Liver (tissue), 9 donors: ENCODE data around the gene GPR148. TPM values are rescaled to one million over a fixed set of nuclear protein-coding genes. Genes with fewer than 3 reads are reported as not detected.

Source experiments
- DNase-seq: peaks from one replicate; pipeline ENCODE4 v3.0.0-alpha.2; 2017; ENCODE audit warnings: low spot score
- H3K27ac ChIP-seq, 2 donors: one replicate each; pipeline ENCODE4 v1.7.0; 2013; ENCODE audit warnings: inconsistent platforms in 2 of 2, low read length in 2 of 2, control low read depth in 1 of 2, low read depth in 1 of 2, mild to moderate bottlenecking in 1 of 2
- H3K27me3 ChIP-seq, 4 donors: one replicate each; pipeline versions ENCODE4 v1.6.1 to v1.7.0; 2013; ENCODE audit warnings: low read length in 3 of 4, inconsistent platforms in 1 of 4, mild to moderate bottlenecking in 1 of 4, moderate library complexity in 1 of 4; ENCODE audit not compliant: control insufficient read depth in 4 of 4, insufficient read depth in 4 of 4
- H3K36me3 ChIP-seq, 4 donors: one replicate each; pipeline versions ENCODE4 v1.6.1 to v1.7.0; 2013; ENCODE audit warnings: low read length in 3 of 4, mild to moderate bottlenecking in 3 of 4, low read depth in 1 of 4, moderate library complexity in 1 of 4; ENCODE audit not compliant: control insufficient read depth in 4 of 4, insufficient read depth in 3 of 4
- H3K4me1 ChIP-seq, 4 donors: one replicate each; pipeline versions ENCODE4 v1.6.1 to v1.7.0; 2013; ENCODE audit warnings: low read length in 3 of 4, mild to moderate bottlenecking in 3 of 4, moderate library complexity in 1 of 4; ENCODE audit not compliant: control insufficient read depth in 4 of 4, insufficient read depth in 4 of 4
- H3K4me3 ChIP-seq, 3 donors: one replicate each; pipeline versions ENCODE4 v1.6.1 to v1.7.0; 2013; ENCODE audit warnings: low read length in 3 of 3, control low read depth in 1 of 3, low read depth in 1 of 3, mild to moderate bottlenecking in 1 of 3
- H3K9ac ChIP-seq, 2 donors: one replicate each; pipeline ENCODE4 v1.7.0; 2013; ENCODE audit warnings: low read length in 2 of 2, mild to moderate bottlenecking in 2 of 2, moderate library complexity in 2 of 2, control low read depth in 1 of 2, low read depth in 1 of 2
- H3K9me3 ChIP-seq, 4 donors: one replicate each; pipeline versions ENCODE4 v1.6.1 to v1.7.0; 2013; ENCODE audit warnings: low read length in 3 of 4; ENCODE audit not compliant: control insufficient read depth in 4 of 4
- ATF3 ChIP-seq: IDR thresholded peaks from 2 replicates; pipeline ENCODE4 v1.6.1; 2016; ENCODE audit warnings: antibody characterized with exemption
- EGR1 ChIP-seq, 2 donors: IDR thresholded peaks; 2 replicates each; pipeline ENCODE4 v1.6.1; 2016 to 2018; ENCODE audit warnings: antibody characterized with exemption in 2 of 2, low read depth in 2 of 2
- FOXA1 ChIP-seq: IDR thresholded peaks from 2 replicates; pipeline ENCODE4 v1.6.1; 2016; ENCODE audit warnings: antibody characterized with exemption
- FOXA2 ChIP-seq: IDR thresholded peaks from 2 replicates; pipeline ENCODE4 v1.6.1; 2016; ENCODE audit warnings: antibody characterized with exemption
- GABPA ChIP-seq, 2 donors: IDR thresholded peaks in 1 of 2; conservative IDR thresholded peaks in 1 of 2; 2 replicates each; pipeline ENCODE4 v1.6.1; 2016; ENCODE audit warnings: antibody characterized with exemption in 2 of 2, mild to moderate bottlenecking in 1 of 2, moderate library complexity in 1 of 2
- HNF4G ChIP-seq: IDR thresholded peaks from 2 replicates; pipeline ENCODE4 v1.6.1; 2016; ENCODE audit warnings: antibody characterized with exemption
- NR2F2 ChIP-seq: IDR thresholded peaks from 2 replicates; pipeline ENCODE4 v1.6.1; 2016; ENCODE audit warnings: antibody characterized with exemption
- RAD21 ChIP-seq, 2 donors: IDR thresholded peaks; 2 replicates each; pipeline ENCODE4 v1.6.1; 2016; ENCODE audit warnings: antibody characterized with exemption in 2 of 2, mild to moderate bottlenecking in 2 of 2
- RXRA ChIP-seq, 2 donors: IDR thresholded peaks; 2 replicates each; pipeline ENCODE4 v1.6.1; 2017 to 2018; ENCODE audit warnings: antibody characterized with exemption in 2 of 2, mild to moderate bottlenecking in 1 of 2
- SP1 ChIP-seq: IDR thresholded peaks from 2 replicates; pipeline ENCODE4 v1.6.1; 2018; ENCODE audit warnings: antibody characterized with exemption, mild to moderate bottlenecking
- WGBS: extraction: QIAGEN DNeasy Blood & Tissue Kit; methylation state at CpG from one replicate; pipeline ENCODE4 v1.1.7; 2013; 5-methylcytosine and 5-hydroxymethylcytosine counted together
- polyA plus RNA-seq, 2 donors: library from polyadenylated mRNA; stranded (reverse) in 1 of 2; unstranded in 1 of 2; fragments of 200-250 nt in 1 of 2; fragments of >200 nt in 1 of 2; fragmentation: Nextera tagmentation in 1 of 2; extraction: Ambion mirVana in 1 of 2; gene quantifications; one replicate each; pipeline versions ENCODE4 v1.2.1 to v1.2.3, GENCODE V29; 2013 to 2015
- total RNA-seq, 2 donors: library from RNA; depleted of rRNA; stranded (reverse); fragments of >200 nt; gene quantifications; one replicate each; pipeline ENCODE4 v1.2.3, GENCODE V29; 2014
- TF ChIP-seq, protein P1 (sequence below): IDR thresholded peaks from 2 replicates; pipeline ENCODE4 v1.6.1; 2016; ENCODE audit warnings: antibody characterized with exemption, mild to moderate bottlenecking
- TF ChIP-seq, protein P2 (sequence below): IDR thresholded peaks from 2 replicates; pipeline ENCODE4 v1.6.1; 2016; ENCODE audit warnings: antibody characterized with exemption
- TF ChIP-seq, protein P3 (sequence below): fragments of 150-350 bp; IDR thresholded peaks from 2 replicates; pipeline ENCODE4 v1.5.1; 2017; ENCODE audit warnings: improper control_type of control experiment, low read depth, low read length; ENCODE audit not compliant: missing input control
- TF ChIP-seq, protein P4 (sequence below): IDR thresholded peaks from 2 replicates; pipeline ENCODE4 v1.6.1; 2016; ENCODE audit warnings: antibody characterized with exemption
- donor health status: healthy.
- donor health status: healthy.
- donor health status: healthy.
- donor health status: healthy.
- donor health status: healthy.

Gene GPR148
- total and polyA plus RNA-seq, 4 donors, result not detected

- TF ChIP-seq, protein P1, sequence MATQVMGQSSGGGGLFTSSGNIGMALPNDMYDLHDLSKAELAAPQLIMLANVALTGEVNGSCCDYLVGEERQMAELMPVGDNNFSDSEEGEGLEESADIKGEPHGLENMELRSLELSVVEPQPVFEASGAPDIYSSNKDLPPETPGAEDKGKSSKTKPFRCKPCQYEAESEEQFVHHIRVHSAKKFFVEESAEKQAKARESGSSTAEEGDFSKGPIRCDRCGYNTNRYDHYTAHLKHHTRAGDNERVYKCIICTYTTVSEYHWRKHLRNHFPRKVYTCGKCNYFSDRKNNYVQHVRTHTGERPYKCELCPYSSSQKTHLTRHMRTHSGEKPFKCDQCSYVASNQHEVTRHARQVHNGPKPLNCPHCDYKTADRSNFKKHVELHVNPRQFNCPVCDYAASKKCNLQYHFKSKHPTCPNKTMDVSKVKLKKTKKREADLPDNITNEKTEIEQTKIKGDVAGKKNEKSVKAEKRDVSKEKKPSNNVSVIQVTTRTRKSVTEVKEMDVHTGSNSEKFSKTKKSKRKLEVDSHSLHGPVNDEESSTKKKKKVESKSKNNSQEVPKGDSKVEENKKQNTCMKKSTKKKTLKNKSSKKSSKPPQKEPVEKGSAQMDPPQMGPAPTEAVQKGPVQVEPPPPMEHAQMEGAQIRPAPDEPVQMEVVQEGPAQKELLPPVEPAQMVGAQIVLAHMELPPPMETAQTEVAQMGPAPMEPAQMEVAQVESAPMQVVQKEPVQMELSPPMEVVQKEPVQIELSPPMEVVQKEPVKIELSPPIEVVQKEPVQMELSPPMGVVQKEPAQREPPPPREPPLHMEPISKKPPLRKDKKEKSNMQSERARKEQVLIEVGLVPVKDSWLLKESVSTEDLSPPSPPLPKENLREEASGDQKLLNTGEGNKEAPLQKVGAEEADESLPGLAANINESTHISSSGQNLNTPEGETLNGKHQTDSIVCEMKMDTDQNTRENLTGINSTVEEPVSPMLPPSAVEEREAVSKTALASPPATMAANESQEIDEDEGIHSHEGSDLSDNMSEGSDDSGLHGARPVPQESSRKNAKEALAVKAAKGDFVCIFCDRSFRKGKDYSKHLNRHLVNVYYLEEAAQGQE, result no peak
Observed at GRCh38 chr2:130737592-130737991, 8.7 kb downstream of the GPR148 start (continued).

DNA sequence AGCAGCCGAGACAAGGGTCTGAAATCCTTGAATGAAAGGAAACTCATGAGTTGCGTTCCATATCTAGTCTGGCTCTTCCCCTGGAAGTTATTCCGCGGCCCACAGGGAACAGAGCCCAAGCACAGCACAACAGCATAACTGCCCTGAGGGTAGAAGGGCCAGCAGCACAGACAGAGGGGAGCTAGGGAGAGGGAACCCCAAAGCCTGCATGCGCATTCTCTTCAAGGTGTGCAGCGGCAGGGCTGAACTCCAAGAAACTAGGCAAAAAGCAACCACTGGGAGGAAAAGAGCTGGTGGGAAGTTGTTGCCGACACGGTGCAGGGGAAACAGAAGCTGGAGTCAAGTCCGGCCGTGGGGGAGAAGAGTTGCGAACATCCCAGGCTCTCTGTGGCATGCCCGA, 11.8 kb downstream of the GPR148 start:
- H3K27ac ChIP-seq, result no peak overlapping the region
- no peak for TF ChIP-seq NR2F2
- TF ChIP-seq ATF3, result no peak
- TF ChIP-seq FOXA1, result no peak
- H3K9me3 ChIP-seq, result no peaks in the 10 kb centered on the region
- H3K9ac ChIP-seq, result no peak overlapping the region
- no peak overlapping the region for H3K4me3 ChIP-seq
- 77% methylated on average over 12 of the region's 12 CpGs for WGBS
- no peak for DNase-seq
- no peaks in the 10 kb centered on the region for H3K4me1 ChIP-seq
- H3K27me3 ChIP-seq, result peaks cover 0 to 4% (median 0%) of the 10 kb centered on the region in 4 donors
- no peaks in the 10 kb centered on the region for H3K36me3 ChIP-seq

GRCh38 chr2:130743278-130743677, 14.4 kb downstream of the GPR148 start:
- Histone ChIP-seq H3K36me3 (no peaks in the 10 kb centered on the region), H3K27me3 (no peaks in the 10 kb centered on the region), H3K9ac (no peak overlapping the region), H3K9me3 (no peaks in the 10 kb centered on the region), H3K4me1 (no peaks in the 10 kb centered on the region), H3K4me3 (no peak overlapping the region), H3K27ac (no peak overlapping the region)
- DNase-seq, result no peak
- 80% methylated on average over 8 of the region's 8 CpGs for WGBS
- TF ChIP-seq HNF4G (no peak), FOXA2 (no peak), GABPA (IDR thresholded peaks at IDR 0.05 in 1 of 2, conservative IDR thresholded peaks at IDR 0.05 in 1 of 2) (no peak), RXRA (IDR thresholded peaks at IDR 0.05) (no peak), EGR1 (IDR thresholded peaks at IDR 0.05; ENCODE audit: low read depth in 2 of 2) (no peak), SP1 (no peak), ATF3 (no peak), NR2F2 (no peak), FOXA1 (no peak), RAD21 (IDR thresholded peaks at IDR 0.05) (no peak)
- TF ChIP-seq, protein P2, sequence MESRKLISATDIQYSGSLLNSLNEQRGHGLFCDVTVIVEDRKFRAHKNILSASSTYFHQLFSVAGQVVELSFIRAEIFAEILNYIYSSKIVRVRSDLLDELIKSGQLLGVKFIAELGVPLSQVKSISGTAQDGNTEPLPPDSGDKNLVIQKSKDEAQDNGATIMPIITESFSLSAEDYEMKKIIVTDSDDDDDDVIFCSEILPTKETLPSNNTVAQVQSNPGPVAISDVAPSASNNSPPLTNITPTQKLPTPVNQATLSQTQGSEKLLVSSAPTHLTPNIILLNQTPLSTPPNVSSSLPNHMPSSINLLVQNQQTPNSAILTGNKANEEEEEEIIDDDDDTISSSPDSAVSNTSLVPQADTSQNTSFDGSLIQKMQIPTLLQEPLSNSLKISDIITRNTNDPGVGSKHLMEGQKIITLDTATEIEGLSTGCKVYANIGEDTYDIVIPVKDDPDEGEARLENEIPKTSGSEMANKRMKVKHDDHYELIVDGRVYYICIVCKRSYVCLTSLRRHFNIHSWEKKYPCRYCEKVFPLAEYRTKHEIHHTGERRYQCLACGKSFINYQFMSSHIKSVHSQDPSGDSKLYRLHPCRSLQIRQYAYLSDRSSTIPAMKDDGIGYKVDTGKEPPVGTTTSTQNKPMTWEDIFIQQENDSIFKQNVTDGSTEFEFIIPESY, result no peak
- TF ChIP-seq, protein P3, sequence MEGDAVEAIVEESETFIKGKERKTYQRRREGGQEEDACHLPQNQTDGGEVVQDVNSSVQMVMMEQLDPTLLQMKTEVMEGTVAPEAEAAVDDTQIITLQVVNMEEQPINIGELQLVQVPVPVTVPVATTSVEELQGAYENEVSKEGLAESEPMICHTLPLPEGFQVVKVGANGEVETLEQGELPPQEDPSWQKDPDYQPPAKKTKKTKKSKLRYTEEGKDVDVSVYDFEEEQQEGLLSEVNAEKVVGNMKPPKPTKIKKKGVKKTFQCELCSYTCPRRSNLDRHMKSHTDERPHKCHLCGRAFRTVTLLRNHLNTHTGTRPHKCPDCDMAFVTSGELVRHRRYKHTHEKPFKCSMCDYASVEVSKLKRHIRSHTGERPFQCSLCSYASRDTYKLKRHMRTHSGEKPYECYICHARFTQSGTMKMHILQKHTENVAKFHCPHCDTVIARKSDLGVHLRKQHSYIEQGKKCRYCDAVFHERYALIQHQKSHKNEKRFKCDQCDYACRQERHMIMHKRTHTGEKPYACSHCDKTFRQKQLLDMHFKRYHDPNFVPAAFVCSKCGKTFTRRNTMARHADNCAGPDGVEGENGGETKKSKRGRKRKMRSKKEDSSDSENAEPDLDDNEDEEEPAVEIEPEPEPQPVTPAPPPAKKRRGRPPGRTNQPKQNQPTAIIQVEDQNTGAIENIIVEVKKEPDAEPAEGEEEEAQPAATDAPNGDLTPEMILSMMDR, result no peak
- TF ChIP-seq, protein P4, sequence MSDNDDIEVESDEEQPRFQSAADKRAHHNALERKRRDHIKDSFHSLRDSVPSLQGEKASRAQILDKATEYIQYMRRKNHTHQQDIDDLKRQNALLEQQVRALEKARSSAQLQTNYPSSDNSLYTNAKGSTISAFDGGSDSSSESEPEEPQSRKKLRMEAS, result no peak
- TF ChIP-seq, protein P1, result no peak
